ENCODE results near the gene BYSL. TPM values are rescaled to one million over a fixed set of nuclear protein-coding genes. Genes with fewer than 3 reads are reported as not detected.

The BYSL gene
- total and polyA plus RNA-seq, 3 donors from 2014 or later: 13.7 to 20.5 (median 18.7) TPM

- Histone ChIP-seq H3K27me3 (no peaks in the 10 kb centered on the region), H3K4me1 (no peaks in the 10 kb centered on the region), H3K4me3 (no peak overlapping the region), H3K9me3 (no peaks in the 10 kb centered on the region), H3K36me3 (ENCODE audit: low read depth, missing control alignments) (no peaks in the 10 kb centered on the region), H3K27ac (no peak overlapping the region)
- intact Hi-C loops (cut with DNase I; ENCODE audit: low total_unique reads): no loop called here
- 97 to 100% methylated on average over 1 of the region's 1 CpG for WGBS, 2 donors
- DNase-seq: no peak
- TF ChIP-seq, protein P1, sequence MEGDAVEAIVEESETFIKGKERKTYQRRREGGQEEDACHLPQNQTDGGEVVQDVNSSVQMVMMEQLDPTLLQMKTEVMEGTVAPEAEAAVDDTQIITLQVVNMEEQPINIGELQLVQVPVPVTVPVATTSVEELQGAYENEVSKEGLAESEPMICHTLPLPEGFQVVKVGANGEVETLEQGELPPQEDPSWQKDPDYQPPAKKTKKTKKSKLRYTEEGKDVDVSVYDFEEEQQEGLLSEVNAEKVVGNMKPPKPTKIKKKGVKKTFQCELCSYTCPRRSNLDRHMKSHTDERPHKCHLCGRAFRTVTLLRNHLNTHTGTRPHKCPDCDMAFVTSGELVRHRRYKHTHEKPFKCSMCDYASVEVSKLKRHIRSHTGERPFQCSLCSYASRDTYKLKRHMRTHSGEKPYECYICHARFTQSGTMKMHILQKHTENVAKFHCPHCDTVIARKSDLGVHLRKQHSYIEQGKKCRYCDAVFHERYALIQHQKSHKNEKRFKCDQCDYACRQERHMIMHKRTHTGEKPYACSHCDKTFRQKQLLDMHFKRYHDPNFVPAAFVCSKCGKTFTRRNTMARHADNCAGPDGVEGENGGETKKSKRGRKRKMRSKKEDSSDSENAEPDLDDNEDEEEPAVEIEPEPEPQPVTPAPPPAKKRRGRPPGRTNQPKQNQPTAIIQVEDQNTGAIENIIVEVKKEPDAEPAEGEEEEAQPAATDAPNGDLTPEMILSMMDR (IDR thresholded peaks at IDR 0.05): no peak
Observed at GRCh38 chr6:41909727-41910126, 11.6 kb upstream of the BYSL start.

GRCh38 chr6:41914343-41914742 is 7.0 kb upstream of the BYSL start:
- intact Hi-C loops (cut with DNase I; ENCODE audit: low total_unique reads): no loop called here
- Histone ChIP-seq H3K9me3 (no peaks in the 10 kb centered on the region), H3K4me1 (peaks cover under 1% of the 10 kb centered on the region), H3K36me3 (ENCODE audit: low read depth, missing control alignments) (no peaks in the 10 kb centered on the region), H3K4me3 (no peak overlapping the region), H3K27me3 (no peaks in the 10 kb centered on the region), H3K27ac (no peak overlapping the region)
- TF ChIP-seq POLR2A (IDR thresholded peaks at IDR 0.05): no peak
- TF ChIP-seq, protein P1 (IDR thresholded peaks at IDR 0.05): no peak
- DNase-seq: no peak
- WGBS, 2 donors: 88 to 91% methylated on average over 2 of the region's 2 CpGs

DNA sequence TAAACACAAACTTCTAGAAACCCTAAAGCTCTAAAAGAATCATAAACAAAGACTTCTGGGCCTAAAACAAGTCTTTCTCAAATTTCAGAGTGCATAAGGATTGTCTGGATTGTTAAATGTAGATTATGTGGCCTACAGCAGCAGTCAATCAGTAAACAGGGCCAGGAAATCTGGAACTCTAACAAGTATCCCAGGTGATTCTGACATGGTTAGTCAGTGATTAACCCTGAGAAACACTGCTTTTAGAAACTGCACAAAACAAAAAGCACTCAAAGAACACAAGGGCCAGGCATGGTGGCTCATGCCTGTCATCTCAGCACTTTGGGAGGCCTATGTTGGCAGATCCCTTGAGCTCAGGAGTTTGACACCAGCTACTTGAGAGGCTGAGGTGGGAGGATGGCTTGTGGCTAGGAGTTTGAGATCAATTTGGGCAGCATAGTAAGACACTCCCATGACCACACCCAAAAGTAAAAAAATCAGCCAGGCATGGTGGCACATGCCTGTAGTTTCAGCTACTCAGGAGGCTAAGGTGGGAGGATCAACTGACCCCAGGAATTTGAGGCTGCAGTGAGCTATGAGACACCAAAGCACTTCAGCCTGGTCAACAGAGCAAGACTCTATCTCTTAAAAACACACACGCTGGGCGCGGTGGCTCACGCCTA is 6.3 kb upstream of the BYSL start:
- DNase-seq: no peak
- intact Hi-C loops (cut with DNase I; ENCODE audit: low total_unique reads): no loop called here
- Histone ChIP-seq H3K36me3 (ENCODE audit: low read depth, missing control alignments) (no peaks in the 10 kb centered on the region), H3K27ac (no peak overlapping the region), H3K9me3 (no peaks in the 10 kb centered on the region), H3K4me3 (no peak overlapping the region), H3K4me1 (peaks cover 7% of the 10 kb centered on the region), H3K27me3 (no peaks in the 10 kb centered on the region)
- TF ChIP-seq, protein P1 (IDR thresholded peaks at IDR 0.05): no peak
- no peak for TF ChIP-seq POLR2A (IDR thresholded peaks at IDR 0.05)
- WGBS, 2 donors: 95 to 100% methylated on average over 4 of the region's 4 CpGs

- intact Hi-C loops (cut with DNase I; ENCODE audit: low total_unique reads): no loop called here
- WGBS, 2 donors: 65 to 79% methylated on average over 4 of the region's 4 CpGs
- no peak overlapping the region for H3K4me3 ChIP-seq
- peaks cover 18% of the 10 kb centered on the region for H3K4me1 ChIP-seq
- no peaks in the 10 kb centered on the region for H3K36me3 ChIP-seq (ENCODE audit: low read depth, missing control alignments)
- H3K9me3 ChIP-seq: no peaks in the 10 kb centered on the region
- H3K27ac ChIP-seq: no peak overlapping the region
- no peak for TF ChIP-seq POLR2A (IDR thresholded peaks at IDR 0.05)
- TF ChIP-seq, protein P1 (IDR thresholded peaks at IDR 0.05): no peak
- no peaks in the 10 kb centered on the region for H3K27me3 ChIP-seq
- DNase-seq: no peak
Observed at GRCh38 chr6:41917528-41917927, 3.8 kb upstream of the BYSL start.

DNA sequence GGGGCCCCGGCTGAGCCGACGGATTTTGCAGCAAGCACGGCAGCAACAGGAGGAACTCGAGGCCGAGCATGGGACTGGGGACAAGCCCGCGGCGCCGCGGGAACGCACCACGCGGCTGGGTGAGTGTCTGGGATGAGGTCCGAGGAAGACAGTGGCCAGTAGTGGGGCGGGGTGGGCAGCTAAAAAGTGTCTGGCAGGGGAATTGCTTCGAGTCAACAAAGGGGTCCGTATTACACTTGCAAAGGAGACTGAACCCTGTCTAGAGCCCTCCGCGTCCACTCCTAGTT is 356 bp downstream of the BYSL start:
- Histone ChIP-seq H3K9me3 (no peaks in the 10 kb centered on the region), H3K4me3 (peak overlapping the region; percentile 66 to 83), H3K36me3 (ENCODE audit: low read depth, missing control alignments) (no peaks in the 10 kb centered on the region), H3K27ac (peak overlapping the region; percentile 95 to 96), H3K27me3 (no peaks in the 10 kb centered on the region), H3K4me1 (peaks cover 24% of the 10 kb centered on the region)
- WGBS, 2 donors: 0% methylated on average over 20 of the region's 20 CpGs
- TF ChIP-seq, protein P1 (IDR thresholded peaks at IDR 0.05): no peak
- no peak for TF ChIP-seq POLR2A (IDR thresholded peaks at IDR 0.05)
- intact Hi-C loops (cut with DNase I; ENCODE audit: low total_unique reads): loop anchor here (5.0 kb wide), 1 partner anchor 134 kb away; the partner anchor contains the start of gene TOMM6
- no peak for DNase-seq

Data from testis (tissue), 3 donors.